Right renal cortex interstitium (tissue), 3 donors: ENCODE data around the gene MICU1. TPM values are rescaled to one million over a fixed set of nuclear protein-coding genes. Genes with fewer than 3 reads are reported as not detected.
A peak's percentile ranks its signal among the peaks of the same experiment; 100 is the strongest.

Experiments used
- DNase-seq, 3 donors: peaks; one replicate each; pipeline ENCODE4 v3.0.0-alpha.2; 2013; ENCODE audit warnings: low read depth in 3 of 3, low spot score in 2 of 3
- polyA plus RNA-seq, 3 donors: library from polyadenylated mRNA; unstranded; fragments of 120-200 nt; gene quantifications; one replicate each; pipeline ENCODE4 v1.2.1, GENCODE V29; 2013; ENCODE audit not compliant: insufficient read length in 3 of 3

MICU1 gene
- polyA plus RNA-seq, 3 donors, result 81.8 to 96.0 (median 92.6) TPM

DNA sequence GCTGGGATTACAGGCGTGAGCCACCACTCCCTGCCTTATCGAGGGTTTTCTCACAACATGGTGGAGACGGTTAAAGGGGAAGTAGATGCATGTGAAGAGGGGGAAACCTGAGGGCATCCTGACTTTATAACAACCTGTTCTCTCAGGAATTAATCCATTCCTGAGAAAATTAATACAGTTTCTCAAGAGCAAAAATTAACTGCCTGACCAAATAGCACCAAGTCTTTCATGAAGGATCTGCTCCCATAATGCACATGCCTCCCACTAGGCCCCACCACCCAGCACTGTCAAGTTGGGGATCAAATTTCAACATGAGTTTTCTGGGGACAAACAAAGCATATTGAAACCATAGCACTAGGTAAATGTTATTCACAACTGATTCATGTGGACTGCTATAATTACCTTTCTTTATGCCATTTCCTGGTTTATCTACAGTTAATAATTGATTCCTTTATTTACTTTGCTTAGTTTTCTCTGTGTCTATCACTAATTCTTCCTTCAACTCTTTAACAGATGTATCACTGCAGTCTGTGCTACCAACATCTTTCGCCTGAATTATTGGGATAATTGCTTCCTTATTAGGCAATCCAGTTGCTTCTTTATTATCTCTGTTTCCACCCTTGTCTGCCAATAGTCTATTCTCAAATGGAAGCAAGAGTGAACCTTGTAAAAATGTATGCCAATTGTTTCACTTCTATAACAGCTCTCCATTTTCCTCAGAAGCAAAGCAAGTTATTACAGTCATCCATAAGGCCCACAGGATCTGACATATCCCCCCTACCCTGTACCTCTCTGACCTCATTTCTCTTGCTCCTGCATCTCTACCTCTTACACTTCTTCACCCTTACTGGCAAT is 12.9 kb upstream of the MICU1 start:
- no peak for DNase-seq

DNA sequence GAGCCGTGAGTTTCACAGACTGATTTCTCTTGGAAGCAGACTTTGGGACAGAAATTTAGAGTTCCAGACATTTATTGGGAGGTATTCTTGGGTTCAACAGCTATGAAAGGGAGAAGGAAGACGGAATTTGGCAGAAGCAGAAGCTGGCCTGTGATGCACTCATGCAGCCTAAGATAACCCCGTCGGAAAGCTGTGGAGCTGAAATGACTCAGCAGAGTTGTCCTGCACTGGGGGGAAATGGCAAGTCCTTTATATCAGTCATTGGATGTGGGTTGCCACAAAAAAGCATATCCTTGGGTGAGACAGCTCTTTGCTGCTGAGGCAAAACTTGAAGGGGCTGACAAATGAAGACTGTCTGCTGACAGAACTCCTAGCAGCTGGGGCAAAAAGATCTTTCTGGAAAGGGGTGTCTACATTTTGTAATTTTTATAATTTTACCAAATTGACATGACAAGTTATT is 11.5 kb upstream of the MICU1 start:
- DNase-seq, result no peak

DNA sequence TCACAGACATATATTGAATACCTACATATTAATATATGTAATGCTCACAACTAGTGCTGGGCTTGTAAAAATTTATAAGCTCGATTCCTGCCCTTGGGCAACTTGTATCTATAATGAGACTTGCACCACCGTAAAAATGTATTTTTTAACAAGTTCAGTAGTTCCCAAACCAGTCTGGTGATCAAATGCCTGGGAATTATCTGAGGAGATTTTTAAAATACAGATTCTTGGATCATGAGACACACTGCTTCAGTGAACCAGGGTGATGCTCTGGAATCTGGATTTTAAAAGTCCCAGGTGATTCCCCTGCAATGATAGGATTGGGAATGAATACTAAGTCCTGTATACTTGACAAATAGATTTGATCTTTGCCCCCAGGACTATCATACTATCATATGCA is 4.3 kb upstream of the MICU1 start:
- DNase-seq, result no peak

DNA sequence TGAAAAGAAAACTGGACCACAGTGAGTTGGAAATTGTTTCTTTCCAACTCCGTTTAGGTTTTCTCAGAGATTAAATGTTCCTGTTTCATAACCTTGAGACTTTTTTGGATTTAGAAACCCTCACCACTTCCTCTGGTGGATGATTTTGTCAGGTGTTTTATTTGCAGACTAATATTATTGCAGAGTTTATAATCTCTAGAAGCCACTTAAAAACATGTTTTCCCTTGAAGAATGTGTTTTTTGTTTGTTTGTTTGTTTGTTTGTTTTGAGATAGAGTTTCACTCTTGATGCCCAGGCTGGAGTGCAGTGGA is 520 bp upstream of the MICU1 start:
- DNase-seq, result no peak

DNA sequence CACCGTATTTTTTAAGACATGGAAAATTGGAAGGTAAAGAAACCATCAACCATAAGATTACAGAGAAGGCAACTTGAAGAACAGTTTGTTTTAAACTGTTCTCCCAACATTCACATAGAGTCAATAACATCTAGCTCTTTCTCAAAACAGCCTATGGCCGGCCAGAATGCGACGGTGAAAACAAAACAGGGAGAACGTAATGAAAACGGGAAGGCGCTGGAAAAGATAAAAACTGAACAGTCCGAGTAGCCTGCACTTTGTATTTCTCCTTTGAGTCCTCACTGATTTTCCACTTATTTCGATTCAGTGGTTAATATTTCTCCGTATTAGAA is 637 bp downstream of the MICU1 start:
- DNase-seq, result peak in 1 of 3 donors; percentile 20

DNA sequence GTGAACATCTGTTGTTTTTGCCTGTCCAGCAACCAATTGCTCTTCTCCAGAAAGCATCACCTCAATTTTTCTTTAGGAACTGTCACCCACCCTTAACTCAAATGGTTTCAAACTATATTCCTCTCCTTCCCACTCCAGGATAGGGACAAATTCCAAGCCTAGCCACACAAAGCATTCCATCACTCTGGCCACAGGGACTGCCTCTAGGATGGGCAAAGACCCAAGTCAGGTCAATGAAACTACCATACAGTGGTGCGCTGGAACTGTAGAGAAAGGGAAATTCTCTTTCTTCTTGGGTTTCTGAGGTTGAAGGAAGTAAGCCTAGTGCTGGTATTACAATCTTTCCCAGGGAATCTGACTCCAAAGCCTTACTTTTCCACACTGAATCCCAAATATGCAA is 3.6 kb downstream of the MICU1 start:
- no peak for DNase-seq

DNA sequence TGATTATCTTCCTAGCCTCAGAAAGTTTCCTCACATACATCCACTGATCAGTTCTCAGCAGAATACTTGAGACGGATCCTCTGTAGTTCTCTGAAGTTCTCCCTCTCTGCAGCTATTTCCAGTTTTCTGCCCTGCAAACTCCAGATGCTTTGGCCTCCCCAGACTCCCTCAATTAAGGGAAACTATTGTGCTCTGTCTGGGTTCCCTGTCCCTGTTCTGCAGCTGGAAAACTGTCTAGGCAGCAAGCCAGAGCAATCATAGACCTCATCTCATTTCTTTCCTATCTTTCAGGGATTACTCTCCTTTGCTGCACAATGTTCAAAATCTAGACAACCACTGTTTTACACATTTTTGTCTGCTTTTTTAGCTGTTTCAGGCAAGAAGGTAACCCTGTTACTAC is 9.2 kb downstream of the MICU1 start:
- no peak for DNase-seq

DNA sequence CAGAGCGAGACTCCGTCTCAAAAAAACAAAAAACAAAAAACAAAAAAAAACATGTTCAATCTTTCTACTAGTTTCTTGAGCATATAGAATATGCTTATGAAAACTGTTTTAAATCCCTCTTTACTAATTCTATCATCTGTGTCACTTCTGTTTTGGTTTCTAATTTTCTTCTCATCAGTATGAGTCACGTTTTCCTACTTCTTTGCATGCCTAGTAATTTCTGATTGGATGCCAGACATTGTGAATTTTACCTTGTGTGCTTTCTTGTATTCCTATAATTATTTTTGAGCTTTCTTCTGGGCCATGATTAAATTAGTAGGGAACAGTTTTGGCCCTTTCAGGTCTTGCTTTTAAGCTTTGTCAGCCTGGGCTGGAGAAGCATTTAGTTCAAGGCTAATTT is 9.9 kb downstream of the MICU1 start:
- DNase-seq, result no peak

DNA sequence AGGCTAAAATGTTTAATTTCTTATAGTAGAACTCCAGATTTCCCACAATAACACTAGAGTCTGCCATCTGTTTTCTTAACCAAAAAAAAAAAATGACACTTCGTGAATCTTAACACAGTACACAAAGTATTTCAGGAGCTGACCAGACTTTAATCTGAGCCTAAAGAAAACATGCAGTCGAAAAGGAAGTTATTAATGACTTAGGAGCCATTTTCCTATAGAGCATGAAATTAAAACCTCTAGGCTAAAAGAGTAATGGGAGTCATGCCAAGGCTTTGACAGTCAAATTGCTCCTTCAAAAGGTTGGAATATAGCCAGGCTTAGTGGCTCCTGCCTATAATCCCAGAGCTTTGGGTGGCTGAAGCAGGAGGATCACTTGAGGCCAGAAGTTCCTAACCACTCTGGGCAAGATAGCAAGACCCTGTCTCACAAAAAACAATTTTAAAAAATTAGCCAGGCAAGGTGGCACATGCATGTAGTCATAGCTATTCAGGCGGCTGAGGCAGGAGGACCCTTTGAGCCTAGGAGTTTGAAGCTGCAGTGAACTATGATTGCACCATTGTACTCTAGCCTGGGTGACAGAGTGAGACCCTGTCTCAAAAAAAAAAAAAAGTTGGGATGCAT is 13.6 kb downstream of the MICU1 start:
- DNase-seq, result peak in 1 of 3 donors; percentile 33

DNA sequence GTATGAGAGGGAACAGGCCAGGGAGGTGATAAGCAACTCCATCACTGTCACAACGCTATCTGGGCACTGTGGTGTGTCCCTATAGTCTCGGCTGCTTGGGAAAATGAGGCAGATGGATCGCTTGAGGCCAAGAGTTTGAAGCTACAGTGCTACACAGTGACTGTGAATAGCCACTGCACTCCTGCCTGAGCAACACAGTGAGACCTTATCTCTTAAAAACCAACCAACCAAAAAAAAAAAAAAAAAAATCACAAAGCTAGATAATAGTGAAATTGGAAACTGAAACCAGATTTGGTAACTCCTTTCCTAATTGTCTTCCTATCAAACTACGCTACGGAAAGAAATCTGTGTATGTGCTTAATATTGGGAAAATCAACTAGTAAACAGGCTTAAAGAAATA is 14.1 kb downstream of the MICU1 start:
- peak in 1 of 3 donors; percentile 6 for DNase-seq

DNA sequence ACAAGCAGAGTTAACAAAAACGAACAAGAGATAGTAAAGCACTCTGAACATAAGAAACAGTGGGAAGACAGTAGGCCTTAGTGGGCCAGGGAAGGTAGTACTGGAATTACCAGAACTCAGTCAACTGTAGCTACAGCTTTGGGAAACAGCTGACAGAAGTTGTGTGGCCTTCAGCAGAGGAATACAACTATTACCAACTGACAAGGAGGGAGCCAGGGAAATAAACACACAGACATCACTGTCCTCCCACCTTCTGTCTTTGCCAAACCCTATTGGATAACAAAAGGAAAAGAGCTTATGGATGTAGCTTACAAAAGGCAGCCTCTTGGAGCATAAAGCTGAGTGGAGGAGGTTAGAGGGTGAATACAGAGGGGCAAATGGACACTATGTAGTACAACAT is 15.4 kb downstream of the MICU1 start:
- peak in 1 of 3 donors; percentile 10 for DNase-seq

DNA sequence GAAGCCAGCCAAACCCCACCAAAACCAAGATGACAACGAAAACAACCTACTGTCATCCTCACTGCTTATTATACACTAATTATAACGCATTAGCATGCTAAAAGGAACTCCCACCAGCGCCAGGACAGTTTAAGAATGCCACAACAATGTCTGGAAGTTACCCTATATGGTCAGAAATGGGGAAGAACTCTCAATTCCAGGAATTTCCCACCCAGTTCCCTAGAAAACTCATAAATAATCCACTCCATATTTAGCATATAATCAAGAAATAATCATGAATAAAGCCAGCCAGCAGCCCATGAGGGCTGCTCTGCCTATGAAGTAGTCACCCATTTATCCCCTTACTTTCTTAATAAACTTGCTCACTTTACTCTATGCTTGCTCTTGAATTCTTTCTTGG is 20.8 kb downstream of the MICU1 start:
- no peak for DNase-seq

DNA sequence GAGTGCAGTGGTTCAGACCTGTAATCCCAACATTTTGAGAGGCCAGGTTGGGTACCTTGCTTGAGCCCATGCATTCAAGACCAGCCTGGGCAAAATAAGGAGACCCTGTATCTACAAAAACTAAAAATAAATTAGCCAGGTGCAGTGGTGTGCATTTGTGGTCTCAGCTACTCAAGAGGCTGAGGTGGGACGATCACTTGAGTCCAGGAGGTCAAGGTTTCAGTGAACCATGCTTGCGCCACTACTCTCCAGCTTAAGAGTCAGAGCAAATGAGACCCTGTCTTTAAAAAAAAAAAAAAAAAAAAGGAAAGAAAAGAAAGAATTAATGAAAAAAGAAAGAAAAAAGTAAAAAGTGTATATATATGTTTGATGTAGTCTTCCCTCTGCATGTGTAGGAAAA is 24.7 kb downstream of the MICU1 start:
- no peak for DNase-seq

DNA sequence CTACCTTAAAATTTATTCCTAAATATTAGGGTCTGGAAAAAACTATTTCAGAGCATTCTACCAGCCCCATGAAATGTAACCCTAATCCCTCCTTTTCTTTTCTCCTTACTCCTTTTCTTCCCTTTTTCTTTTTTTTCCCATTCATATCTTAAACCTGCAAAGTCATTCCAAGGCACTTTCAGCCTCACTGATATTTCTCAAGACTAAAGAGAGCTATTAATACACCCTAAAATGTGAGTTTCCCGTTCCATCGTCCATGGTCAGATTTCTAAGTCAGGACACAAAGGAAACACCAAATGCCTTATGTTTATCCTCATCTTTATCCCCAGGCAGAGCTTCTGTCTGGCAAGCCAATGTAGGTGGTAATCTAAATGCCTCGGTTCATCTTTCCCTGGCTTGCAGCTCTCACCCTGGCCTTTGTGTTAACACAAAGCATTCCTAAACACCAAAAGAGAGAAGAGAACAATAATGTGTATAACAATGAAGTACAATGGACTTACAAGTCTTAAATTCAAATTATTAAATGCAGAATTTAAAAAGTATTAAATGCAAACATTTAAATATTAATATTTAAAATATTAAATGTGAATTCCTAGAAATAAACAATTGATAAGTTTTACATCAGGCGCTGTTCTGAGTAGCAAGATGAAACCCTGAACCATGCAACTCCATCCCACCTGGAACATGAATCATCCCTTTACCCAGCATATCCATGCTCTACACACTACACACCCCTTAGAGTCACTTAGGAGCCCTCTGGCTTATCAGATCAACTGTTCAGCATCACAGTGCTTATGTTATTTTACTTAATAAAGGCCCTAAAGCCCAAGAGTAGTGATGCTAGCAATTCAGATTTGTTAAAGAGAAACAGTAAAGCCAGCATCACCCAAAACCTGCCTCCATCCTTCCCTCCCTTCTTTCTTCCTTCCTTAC is 26.8 kb downstream of the MICU1 start:
- no peak for DNase-seq

DNA sequence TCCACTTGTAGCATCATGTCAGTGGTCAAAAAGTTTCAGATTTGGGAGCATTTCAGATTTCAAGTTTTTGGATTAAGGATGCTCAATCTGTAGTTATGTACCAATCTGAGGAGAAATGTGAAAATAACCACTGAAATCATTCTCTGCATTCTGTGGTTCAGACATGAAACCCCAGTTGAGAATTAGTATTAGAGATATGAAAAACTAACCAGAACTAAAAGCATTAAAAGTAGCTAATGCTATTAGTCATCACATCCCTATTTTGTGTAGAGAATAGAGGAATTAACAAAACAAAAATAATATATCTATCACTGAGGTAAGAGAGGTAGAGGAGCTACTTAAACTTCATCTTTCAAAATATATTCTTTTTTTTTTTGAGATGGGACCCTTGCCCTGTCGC is 28.0 kb downstream of the MICU1 start:
- DNase-seq, result no peak

DNA sequence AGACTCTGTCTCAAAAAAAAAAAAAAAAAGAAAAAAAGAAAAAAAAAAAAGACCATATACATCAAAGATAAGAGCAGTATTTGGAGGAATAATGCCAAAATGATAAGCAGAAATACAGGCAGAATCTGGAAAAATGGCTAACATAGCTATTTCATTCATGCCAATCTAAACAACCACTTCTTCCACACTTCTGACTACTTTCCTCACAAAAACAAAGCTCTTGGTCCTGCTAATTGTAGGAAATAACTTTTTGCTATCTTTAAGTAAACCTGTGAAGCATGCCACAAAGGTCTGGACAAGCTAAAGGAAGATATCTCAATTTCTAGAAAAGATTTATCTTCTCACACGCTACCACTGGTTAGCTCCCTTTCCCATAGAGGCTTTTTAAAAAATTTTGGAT is 30.4 kb downstream of the MICU1 start:
- no peak for DNase-seq

DNA sequence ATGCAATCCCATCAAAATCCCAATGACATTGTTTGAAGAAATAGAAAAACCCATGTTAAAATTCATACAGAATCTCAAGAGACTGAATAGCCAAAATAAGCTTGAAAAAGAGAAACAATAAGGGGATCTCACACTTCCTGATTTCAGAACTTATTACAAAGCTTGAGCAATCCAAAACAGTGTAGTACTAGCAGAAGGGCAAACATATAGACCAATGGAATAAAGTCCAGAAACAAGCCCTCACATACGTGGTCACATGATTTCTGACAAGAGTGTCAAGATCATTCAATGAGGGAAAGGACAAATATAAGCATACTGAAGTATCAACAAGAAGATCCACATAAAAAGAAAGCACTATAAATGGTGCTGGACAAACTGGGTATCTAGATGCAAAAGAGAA is 31.9 kb downstream of the MICU1 start:
- DNase-seq, result no peak

DNA sequence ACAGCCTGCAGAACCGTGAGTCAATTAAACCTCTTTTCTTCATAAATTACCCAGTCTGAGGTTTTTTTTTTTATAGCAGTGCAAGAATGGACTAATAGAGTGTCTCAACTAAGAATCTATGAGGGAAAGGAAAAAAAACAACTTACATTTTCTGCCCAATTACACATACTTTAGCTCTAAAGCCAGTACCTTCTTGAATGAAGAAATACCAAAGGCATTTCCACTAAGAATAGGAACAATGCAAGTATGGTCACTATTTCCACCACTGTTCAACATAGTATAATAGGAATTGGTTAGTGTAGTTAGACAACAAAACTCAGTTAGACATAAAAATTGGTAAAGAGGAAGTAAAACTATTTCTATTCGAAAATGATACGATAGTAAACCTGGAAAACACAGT is 37.6 kb downstream of the MICU1 start:
- no peak for DNase-seq

DNA sequence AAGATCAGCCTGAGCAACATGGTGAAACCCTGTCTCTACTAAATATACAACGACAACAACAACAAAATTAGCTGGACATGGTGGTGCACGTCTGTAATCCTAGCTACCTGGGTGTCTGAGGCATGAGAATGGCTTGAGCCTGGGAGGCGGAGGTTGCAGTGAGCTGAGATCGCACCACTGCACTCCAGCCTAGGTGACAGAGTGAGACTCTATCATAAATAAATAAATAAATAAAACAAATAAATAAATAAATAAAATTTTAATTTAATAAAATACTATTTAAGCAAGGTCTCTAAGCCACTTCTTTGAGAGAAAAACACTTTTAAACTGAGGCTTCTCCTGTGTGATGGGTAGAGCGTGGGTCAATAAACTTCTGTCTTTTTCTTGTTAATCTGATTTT is 38.3 kb downstream of the MICU1 start:
- DNase-seq, result no peak

DNA sequence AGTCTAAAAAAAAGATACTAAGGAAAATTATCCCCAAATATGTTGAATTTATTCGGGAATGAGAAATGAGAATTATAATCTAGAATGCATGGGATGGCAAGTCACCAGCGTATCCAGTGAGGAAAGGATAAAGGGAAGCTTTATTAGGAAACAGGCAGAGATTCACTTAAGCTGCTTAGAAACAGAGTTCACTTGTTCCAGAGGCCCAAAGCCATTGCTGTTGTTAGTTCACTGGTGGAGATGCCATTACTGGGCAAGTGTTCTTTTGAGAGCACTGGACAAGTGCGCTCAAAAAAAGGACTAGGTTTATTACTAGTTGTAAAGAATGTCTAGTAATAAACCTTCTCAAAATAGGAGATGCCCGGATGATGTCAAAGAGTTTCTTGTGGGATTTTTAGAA is 51.2 kb downstream of the MICU1 start:
- no peak for DNase-seq

DNA sequence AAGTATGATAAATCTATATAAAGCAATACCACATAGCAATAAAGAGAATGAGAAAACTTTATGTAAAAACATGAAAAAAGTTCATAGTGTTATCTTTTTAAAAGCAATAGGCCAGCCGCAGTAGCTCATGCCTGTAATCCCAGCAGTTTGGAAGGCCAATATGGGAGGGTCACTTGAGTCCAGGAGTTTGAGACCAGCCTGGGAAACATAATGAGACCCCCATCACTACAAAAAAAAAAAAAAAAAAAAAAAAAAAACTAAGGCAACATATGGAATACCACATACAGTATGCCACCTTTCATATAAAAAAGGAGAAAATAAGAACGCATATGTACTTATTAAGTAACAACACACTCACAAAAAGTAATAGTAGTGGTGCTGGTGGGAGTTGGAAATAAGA is 52.8 kb downstream of the MICU1 start:
- DNase-seq, result no peak
